GM23338 (cell line): ENCODE data around the gene C4orf17.

Source experiments
- CTCF ChIP-seq, 2 experiments: fragments of 200-600 bp in 1 of 2; sonication (generic) in 1 of 2; conservative IDR thresholded peaks; 2 replicates each; pipeline versions ENCODE4 v1.5.1 to v1.6.1; 2016 to 2017; ENCODE audit warnings: antibody characterized with exemption in 2 of 2, low read depth in 2 of 2, mild to moderate bottlenecking in 2 of 2, moderate library complexity in 1 of 2
- EZH2 ChIP-seq: fragments of 200-600 bp; sonication (generic); IDR thresholded peaks from one replicate; pipeline ENCODE4 v1.8.0; 2017; ENCODE audit warnings: antibody characterized with exemption, mild to moderate bottlenecking, low read depth; ENCODE audit not compliant: unreplicated experiment
- JUNB ChIP-seq: IDR thresholded peaks from one replicate; pipeline ENCODE4 v1.6.1; 2016; ENCODE audit warnings: antibody characterized with exemption; ENCODE audit not compliant: unreplicated experiment
- POLR2AphosphoS5 ChIP-seq: IDR thresholded peaks from 2 replicates; pipeline ENCODE4 v1.6.1; 2016; ENCODE audit warnings: antibody characterized with exemption, low read depth
- REST ChIP-seq: IDR thresholded peaks from one replicate; pipeline ENCODE4 v1.6.1; 2018; ENCODE audit warnings: antibody characterized with exemption; ENCODE audit not compliant: unreplicated experiment
- ZNF114 ChIP-seq: fragments of 250-450 bp; sonication (Bioruptor Pico); IDR thresholded peaks from 2 replicates; pipeline ENCODE4 v1.5.0; 2020; ENCODE audit warnings: mild to moderate bottlenecking, moderate library complexity
- ZNF462 ChIP-seq: fragments of 250-450 bp; sonication (Bioruptor Pico); IDR thresholded peaks from 2 replicates; pipeline ENCODE4 v1.5.0; 2020; ENCODE audit warnings: mild to moderate bottlenecking, moderate library complexity

GRCh38 chr4:99536271-99536670, 25.4 kb downstream of the C4orf17 start:
- no peak for TF ChIP-seq EZH2
- no peak for TF ChIP-seq ZNF462 (CRISPR knock-in tag)
- no peak for TF ChIP-seq CTCF (conservative IDR thresholded peaks at IDR 0.05; ENCODE audit: low read depth in 2 of 2)
- no peak for TF ChIP-seq REST
- no peak for TF ChIP-seq POLR2AphosphoS5
- no peak for TF ChIP-seq ZNF114 (CRISPR knock-in tag)
- no peak for TF ChIP-seq JUNB
